Tibial artery (tissue), 4 donors: ENCODE results near the gene ATP9A.

Source experiments
- DNase-seq, 2 donors: peaks; one replicate each; pipeline ENCODE4 v3.0.0-alpha.2; 2019
- H3K27ac ChIP-seq, 2 donors: fragments of 200-600 bp; sonication (generic) in 1 of 2; 1 replicate in 1 of 2; 2 replicates in 1 of 2; pipeline ENCODE4 v1.5.1; 2018 to 2019; ENCODE audit warnings: mild to moderate bottlenecking in 1 of 2
- H3K27me3 ChIP-seq, 2 donors: fragments of 200-600 bp; sonication (generic) in 1 of 2; one replicate each; pipeline versions ENCODE4 v1.5.1 to v1.6.0; 2016 to 2019
- H3K36me3 ChIP-seq, 3 donors: fragments of 200-600 bp; sonication (generic) in 2 of 3; one replicate each; pipeline ENCODE4 v1.5.1; 2016 to 2019; ENCODE audit warnings: mild to moderate bottlenecking in 2 of 3
- H3K4me1 ChIP-seq, 4 donors: fragments of 200-600 bp; sonication (generic) in 2 of 4; 1 replicate in 3 of 4; 2 replicates in 1 of 4; pipeline ENCODE4 v1.5.1; 2016 to 2019
- H3K4me3 ChIP-seq, 2 donors: fragments of 200-600 bp; sonication (generic) in 1 of 2; 1 replicate in 1 of 2; 2 replicates in 1 of 2; pipeline ENCODE4 v1.5.1; 2018 to 2019; ENCODE audit warnings: mild to moderate bottlenecking in 2 of 2
- H3K9me3 ChIP-seq, 3 donors: fragments of 200-600 bp; sonication (generic) in 1 of 3; one replicate each; pipeline ENCODE4 v1.5.1; 2016 to 2019
- CTCF ChIP-seq, 2 experiments: fragments of 200-600 bp in 1 of 2; fragments of 450-650 bp in 1 of 2; IDR thresholded peaks; one replicate each; pipeline ENCODE4 v1.5.1; 2017 to 2019; ENCODE audit warnings: antibody characterized with exemption in 2 of 2, mild to moderate bottlenecking in 1 of 2, moderate library complexity in 1 of 2
- intact Hi-C: fragments of 100-400 bp; cut with DNase I; formaldehyde crosslinking; loops from one replicate; pipeline ENCODE4 v1.15.0; 2023; ENCODE audit warnings: low total_unique reads

Gene ATP9A

DNA sequence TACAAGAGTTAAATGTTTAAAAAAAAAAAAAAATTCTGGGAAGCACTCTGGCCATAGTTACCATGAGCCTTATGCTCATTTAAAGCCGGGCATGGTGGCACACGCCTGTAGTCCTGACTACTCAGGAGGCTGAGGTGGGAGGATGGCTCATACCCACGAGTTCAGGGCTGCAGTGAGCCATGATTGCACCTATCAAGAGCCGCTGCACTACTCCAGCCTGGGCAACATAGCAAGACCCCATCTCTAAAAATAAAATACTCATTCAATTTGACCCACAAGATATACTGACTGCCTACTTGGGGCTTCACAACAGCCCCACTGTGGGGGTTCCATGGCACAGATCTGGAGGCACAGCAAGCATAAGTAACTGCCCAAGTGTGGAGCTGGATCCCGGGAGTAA lies 113.7 kb downstream of the ATP9A start:
- intact Hi-C loops: no loop called here
- H3K9me3 ChIP-seq: no peaks in the 10 kb centered on the region
- TF ChIP-seq CTCF (IDR thresholded peaks at IDR 0.05): no peak
- H3K27me3 ChIP-seq: no peaks in the 10 kb centered on the region
- no peak for DNase-seq
- H3K4me1 ChIP-seq: no peaks in the 10 kb centered on the region
- no peak overlapping the region for H3K4me3 ChIP-seq
- H3K36me3 ChIP-seq: peaks cover 9 to 55% (median 17%) of the 10 kb centered on the region in 3 donors
- H3K27ac ChIP-seq: no peak overlapping the region

DNA sequence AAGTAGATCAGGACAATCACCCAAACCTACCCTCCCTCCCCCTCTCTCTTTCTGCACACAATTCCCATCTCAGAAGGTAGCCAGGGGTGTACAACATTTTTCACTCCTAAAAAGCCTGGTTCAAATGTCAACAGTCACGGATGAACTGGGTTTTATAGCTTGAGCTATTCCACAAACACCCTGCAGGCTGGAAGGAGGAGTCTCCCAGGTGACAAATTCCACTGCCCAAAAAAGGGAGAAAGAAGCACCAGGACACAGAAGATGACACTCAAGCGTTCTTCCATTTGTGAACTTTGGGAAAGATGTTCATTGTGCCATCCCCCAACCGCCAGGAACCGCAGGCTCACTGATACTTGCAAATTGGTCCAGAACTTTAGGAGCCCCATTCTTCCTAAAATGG lies 114.1 kb downstream of the ATP9A start:
- H3K9me3 ChIP-seq: no peaks in the 10 kb centered on the region
- no peaks in the 10 kb centered on the region for H3K4me1 ChIP-seq
- H3K27me3 ChIP-seq: no peaks in the 10 kb centered on the region
- no peak overlapping the region for H3K27ac ChIP-seq
- intact Hi-C loops: no loop called here
- DNase-seq: no peak
- peaks cover 9 to 60% (median 17%) of the 10 kb centered on the region in 3 donors for H3K36me3 ChIP-seq
- H3K4me3 ChIP-seq: no peak overlapping the region
- no peak for TF ChIP-seq CTCF (IDR thresholded peaks at IDR 0.05)

DNA sequence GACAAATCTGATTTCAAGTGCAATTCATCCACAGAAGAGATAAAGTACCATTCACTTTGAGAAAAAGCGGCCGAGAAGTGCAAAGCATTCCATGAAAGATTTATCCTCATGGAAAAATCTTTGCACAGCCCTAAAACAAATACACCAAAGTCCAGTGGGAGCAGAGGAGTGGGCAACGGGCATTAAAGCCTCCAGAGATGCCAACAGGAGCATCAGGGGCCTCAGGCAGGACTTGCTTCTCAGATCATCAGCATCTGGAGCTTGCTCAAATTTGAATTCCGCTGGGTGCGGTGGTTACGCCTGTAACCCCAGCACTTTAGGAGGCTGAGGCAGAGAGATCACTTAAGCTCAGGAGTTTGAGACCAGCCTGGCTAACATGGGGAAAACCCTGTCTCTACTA lies 115.0 kb downstream of the ATP9A start:
- no peak for TF ChIP-seq CTCF (IDR thresholded peaks at IDR 0.05)
- Histone ChIP-seq H3K9me3 (no peaks in the 10 kb centered on the region), H3K4me1 (no peaks in the 10 kb centered on the region), H3K27me3 (no peaks in the 10 kb centered on the region), H3K36me3 (peaks cover 9 to 64% (median 23%) of the 10 kb centered on the region in 3 donors), H3K4me3 (no peak overlapping the region), H3K27ac (no peak overlapping the region)
- intact Hi-C loops: no loop called here
- DNase-seq: no peak

GRCh38 chr20:51651921-51652549 lies 116.2 kb downstream of the ATP9A start:
- Histone ChIP-seq H3K4me3 (no peak overlapping the region), H3K9me3 (no peaks in the 10 kb centered on the region), H3K36me3 (peaks cover 9 to 59% (median 26%) of the 10 kb centered on the region in 3 donors), H3K27ac (no peak overlapping the region), H3K4me1 (no peaks in the 10 kb centered on the region), H3K27me3 (no peaks in the 10 kb centered on the region)
- DNase-seq: no peak
- intact Hi-C loops: no loop called here
- TF ChIP-seq CTCF (IDR thresholded peaks at IDR 0.05): no peak

- DNase-seq: no peak
- no peaks in the 10 kb centered on the region for H3K4me1 ChIP-seq
- H3K27me3 ChIP-seq: no peaks in the 10 kb centered on the region
- peaks cover 6 to 45% (median 21%) of the 10 kb centered on the region in 3 donors for H3K36me3 ChIP-seq
- no peak for TF ChIP-seq CTCF (IDR thresholded peaks at IDR 0.05)
- intact Hi-C loops: no loop called here
- no peaks in the 10 kb centered on the region for H3K9me3 ChIP-seq
- no peak overlapping the region for H3K4me3 ChIP-seq
- no peak overlapping the region for H3K27ac ChIP-seq
Observed at GRCh38 chr20:51650685-51651134, 117.5 kb downstream of the ATP9A start.

GRCh38 chr20:51648571-51648947 lies 119.6 kb downstream of the ATP9A start:
- intact Hi-C loops: no loop called here
- peaks cover 0 to 34% (median 21%) of the 10 kb centered on the region in 3 donors for H3K36me3 ChIP-seq
- H3K4me1 ChIP-seq: no peaks in the 10 kb centered on the region

More at GRCh38 chr20:51648571-51648947, 119.6 kb downstream of the ATP9A start:
- no peak for DNase-seq
- no peak for TF ChIP-seq CTCF (IDR thresholded peaks at IDR 0.05)
- H3K27ac ChIP-seq: no peak overlapping the region
- H3K27me3 ChIP-seq: no peaks in the 10 kb centered on the region
- H3K4me3 ChIP-seq: no peak overlapping the region
- H3K9me3 ChIP-seq: no peaks in the 10 kb centered on the region
